IPS-NIHi7 (cell line): Measurements from ENCODE around the gene HOXC4.

Experiments
- DNase-seq: peaks from one replicate; pipeline ENCODE4 v3.0.0; 2012; ENCODE audit warnings: mixed read lengths; ENCODE audit errors: extremely low spot score

Gene HOXC4

GRCh38 chr12:54029529-54030441, 23.9 kb upstream of the HOXC4 start:
- DNase-seq, result no peak

- DNase-seq, result no peak
Observed at GRCh38 chr12:54030442-54030801, 23.2 kb upstream of the HOXC4 start.

- DNase-seq, result peak; percentile 40
Observed at GRCh38 chr12:54030889-54031471, 22.7 kb upstream of the HOXC4 start.

- no peak for DNase-seq
Observed at GRCh38 chr12:54031480-54031879, 22.2 kb upstream of the HOXC4 start.

GRCh38 chr12:54032086-54032619, 21.5 kb upstream of the HOXC4 start:
- no peak for DNase-seq

- peak; percentile 85 for DNase-seq
Observed at GRCh38 chr12:54032627-54033100, 21.0 kb upstream of the HOXC4 start, which contains the start of gene HOXC5. TSS of gene HOXC5 (plus strand) at chr12:54033050. CDS start at chr12:54033123, 73 bp downstream.

GRCh38 chr12:54033106-54033979, 20.3 kb upstream of the HOXC4 start:
- DNase-seq, result no peak

GRCh38 chr12:54033980-54034784, 19.5 kb upstream of the HOXC4 start:
- DNase-seq, result no peak

- DNase-seq, result no peak
Observed at GRCh38 chr12:54034785-54035310, 18.8 kb upstream of the HOXC4 start.

GRCh38 chr12:54035568-54036264, 17.9 kb upstream of the HOXC4 start:
- no peak for DNase-seq

GRCh38 chr12:54036620-54037359, 16.8 kb upstream of the HOXC4 start:
- DNase-seq, result no peak

- no peak for DNase-seq
Observed at GRCh38 chr12:54037360-54038283, 16.0 kb upstream of the HOXC4 start.

- DNase-seq, result no peak
Observed at GRCh38 chr12:54038284-54038870, 15.3 kb upstream of the HOXC4 start.

- DNase-seq, result no peak
Observed at GRCh38 chr12:54038871-54039414, 14.7 kb upstream of the HOXC4 start.

- DNase-seq, result no peak
Observed at GRCh38 chr12:54039417-54040147, 14.1 kb upstream of the HOXC4 start.

- no peak for DNase-seq
Observed at GRCh38 chr12:54040148-54040494, 13.5 kb upstream of the HOXC4 start.

GRCh38 chr12:54040648-54041047, 13.0 kb upstream of the HOXC4 start:
- no peak for DNase-seq
